ENCODE data around the gene TTC7B. TPM values are rescaled to one million over a fixed set of nuclear protein-coding genes. Genes with fewer than 3 reads are reported as not detected.

TTC7B gene
- total RNA-seq, 1 donor from 2014 or later: 20.6 TPM

GRCh38 chr14:90587918-90588317 lies 228.3 kb downstream of the TTC7B start:
- no peaks in the 10 kb centered on the region for H3K79me2 ChIP-seq (ENCODE audit: low read depth)
- H3K27ac Mint-ChIP-seq: no peak overlapping the region
- no peak for TF ChIP-seq EZH2phosphoT487 (IDR thresholded peaks at IDR 0.05)
- TF ChIP-seq EZH2 (IDR thresholded peaks at IDR 0.05): no peak
- TF ChIP-seq CTCF (IDR thresholded peaks at IDR 0.05): no peak
- H3K4me1 Mint-ChIP-seq: peaks cover 6% of the 10 kb centered on the region
- no peak overlapping the region for H3K27ac ChIP-seq
- no peaks in the 10 kb centered on the region for H3K36me3 ChIP-seq
- no peak overlapping the region for H3K4me3 Mint-ChIP-seq
- no peak overlapping the region for H3K9ac ChIP-seq
- no peaks in the 10 kb centered on the region for H3K9me3 ChIP-seq (ENCODE audit: low read depth)
- H2AFZ ChIP-seq (replicated peaks): no peak overlapping the region
- no peak overlapping the region for H3K4me3 ChIP-seq
- no peaks in the 10 kb centered on the region for H3K9me3 Mint-ChIP-seq
- peaks cover 2% of the 10 kb centered on the region for H3K27me3 Mint-ChIP-seq (ENCODE audit: insufficient read depth, low read depth)
- no peaks in the 10 kb centered on the region for H3K27me3 ChIP-seq
- no peaks in the 10 kb centered on the region for H4K20me1 ChIP-seq (ENCODE audit: low read depth)
- no peaks in the 10 kb centered on the region for H3F3A ChIP-seq (ENCODE audit: low read depth)
- no peak overlapping the region for H3K4me2 ChIP-seq
- DNase-seq (ENCODE audit: low spot score): no peak
- H3K36me3 Mint-ChIP-seq: peaks cover 6% of the 10 kb centered on the region
- H3K4me1 ChIP-seq: peaks cover 10% of the 10 kb centered on the region

- no peaks in the 10 kb centered on the region for H3K36me3 ChIP-seq
- H3K4me3 Mint-ChIP-seq: no peak overlapping the region
- no peaks in the 10 kb centered on the region for H3F3A ChIP-seq (ENCODE audit: low read depth)
- H3K27ac Mint-ChIP-seq: no peak overlapping the region
- no peaks in the 10 kb centered on the region for H3K9me3 Mint-ChIP-seq
- no peaks in the 10 kb centered on the region for H3K79me2 ChIP-seq (ENCODE audit: low read depth)
- no peak overlapping the region for H3K4me3 ChIP-seq
- no peaks in the 10 kb centered on the region for H3K27me3 ChIP-seq
- peaks cover 6% of the 10 kb centered on the region for H3K36me3 Mint-ChIP-seq
- TF ChIP-seq EZH2phosphoT487 (IDR thresholded peaks at IDR 0.05): no peak
- no peak for TF ChIP-seq EZH2 (IDR thresholded peaks at IDR 0.05)
- no peak for TF ChIP-seq CTCF (IDR thresholded peaks at IDR 0.05)
- H4K20me1 ChIP-seq (ENCODE audit: low read depth): no peaks in the 10 kb centered on the region
- DNase-seq (ENCODE audit: low spot score): no peak
- H2AFZ ChIP-seq (replicated peaks): no peak overlapping the region
- peaks cover 2% of the 10 kb centered on the region for H3K27me3 Mint-ChIP-seq (ENCODE audit: insufficient read depth, low read depth)
- H3K9me3 ChIP-seq (ENCODE audit: low read depth): no peaks in the 10 kb centered on the region
- no peak overlapping the region for H3K27ac ChIP-seq
- H3K4me1 Mint-ChIP-seq: peaks cover 6% of the 10 kb centered on the region
- peaks cover 10% of the 10 kb centered on the region for H3K4me1 ChIP-seq
- H3K9ac ChIP-seq: no peak overlapping the region
- H3K4me2 ChIP-seq: no peak overlapping the region
Measured at GRCh38 chr14:90587252-90587910, 228.8 kb downstream of the TTC7B start.

GRCh38 chr14:90585106-90585505 lies 231.1 kb downstream of the TTC7B start:
- Histone ChIP-seq H2AFZ (replicated peaks) (no peak overlapping the region), H3K36me3 (no peaks in the 10 kb centered on the region), H3K4me1 (peaks cover 18% of the 10 kb centered on the region), H3K27ac (no peak overlapping the region), H3K4me2 (no peak overlapping the region), H3K9me3 (ENCODE audit: low read depth) (no peaks in the 10 kb centered on the region), H3F3A (ENCODE audit: low read depth) (no peaks in the 10 kb centered on the region), H3K9ac (no peak overlapping the region), H3K4me3 (no peak overlapping the region), H4K20me1 (ENCODE audit: low read depth) (no peaks in the 10 kb centered on the region), H3K27me3 (no peaks in the 10 kb centered on the region), H3K79me2 (ENCODE audit: low read depth) (no peaks in the 10 kb centered on the region)
- Mint-ChIP-seq H3K4me3 (no peak overlapping the region), H3K4me1 (peaks cover 13% of the 10 kb centered on the region), H3K36me3 (peaks cover 4% of the 10 kb centered on the region), H3K9me3 (no peaks in the 10 kb centered on the region), H3K27ac (no peak overlapping the region), H3K27me3 (ENCODE audit: insufficient read depth, low read depth) (peaks cover 2% of the 10 kb centered on the region)
- DNase-seq (ENCODE audit: low spot score): no peak
- TF ChIP-seq EZH2 (IDR thresholded peaks at IDR 0.05) (no peak), CTCF (IDR thresholded peaks at IDR 0.05) (no peak), EZH2phosphoT487 (IDR thresholded peaks at IDR 0.05) (no peak)

All from neural progenitor cell (in vitro differentiated cells).